ENCODE results near the gene MRPS18C. TPM values are rescaled to one million over a fixed set of nuclear protein-coding genes. Genes with fewer than 3 reads are reported as not detected.

The MRPS18C gene
- total and polyA plus RNA-seq, 9 of the 15 experiments (the other 6 are each of a cell fraction or from before 2014, with no cell fraction given), result 54.3 to 390 (median 138) TPM

- TF ChIP-seq GMEB1 (CRISPR knock-in tag; IDR thresholded peaks at IDR 0.05) (peak; percentile 42), SMARCA5 (IDR thresholded peaks at IDR 0.05) (peak; percentile 63; the same call in 1 of the 2 replicates), CHCHD3 (CRISPR knock-in tag; IDR thresholded peaks at IDR 0.05) (no peak), CHD7 (IDR thresholded peaks at IDR 0.05; ENCODE audit: low read depth, low read length) (no peak), E2F5 (CRISPR knock-in tag; IDR thresholded peaks at IDR 0.05) (peak; percentile 93), ZBTB34 (CRISPR knock-in tag; IDR thresholded peaks at IDR 0.05) (no peak), NR2C2 (CRISPR knock-in tag; IDR thresholded peaks at IDR 0.05) (peak; percentile 76; the same call in 1 of the 2 replicates), NR2C2 (tag; IDR thresholded peaks at IDR 0.05) (no peak; the same call in none of the 2 replicates), NFIC (IDR thresholded peaks at IDR 0.05) (peak; percentile 83), NONO (IDR thresholded peaks at IDR 0.05; ENCODE audit: low read depth in 2 of 2, low read length in 1 of 2) (0 out of 4 replicates have a peak, but pooled peaks of 1 of the 2 experiments have one; percentile 69), SMARCA4 (IDR thresholded peaks at IDR 0.05) (peak; percentile 67)
These were observed 28.9 kb downstream of the MRPS18C start, which contains the start of gene ABRAXAS1 (continued) for GRCh38 chr4:83484500-83485461.
